H1 (cell line): Measurements from ENCODE around the gene UCKL1. TPM values are rescaled to one million over a fixed set of nuclear protein-coding genes. Genes with fewer than 3 reads are reported as not detected.

Experiments used
- CTCF ChIA-PET: fragments of 300-600 bp; sonication (Branson Sonifier 250); formaldehyde crosslinking; loops from one replicate; lab custom pipeline; 2021; ENCODE audit not compliant: partially characterized antibody; lab: Charles Lee
- POLR2A ChIA-PET: fragments of 300-600 bp; sonication (Branson Sonifier 250); formaldehyde crosslinking; loops from one replicate; lab custom pipeline; 2021; ENCODE audit warnings: inconsistent platforms; ENCODE audit not compliant: partially characterized antibody; lab: Charles Lee
- DNase-seq, 2 experiments: peaks; one replicate each; pipeline versions ENCODE4 v3.0.0 to v3.0.0-alpha.2; 2010 to 2022; ENCODE audit warnings: low spot score in 2 of 2, low read depth in 1 of 2, mixed read lengths in 1 of 2
- FAIRE-seq: peaks from 2 replicates; lab custom pipeline; 2011; peaks lifted over from hg19 to GRCh38; lab: Jason Lieb, UNC
- H2AFZ ChIP-seq: 2 replicates; pipeline ENCODE4 v1.8.1; 2012; ENCODE audit warnings: low read length, inconsistent platforms
- H2AK5ac ChIP-seq: 2 replicates; pipeline ENCODE4 v1.6.1; 2013; ENCODE audit warnings: low read depth, low read length
- H2BK120ac ChIP-seq: replicated peaks from 2 replicates; pipeline ENCODE3; 2013; ENCODE audit warnings: low read depth, low read length, inconsistent platforms
- H2BK12ac ChIP-seq: 2 replicates; pipeline ENCODE4 v1.6.1; 2013; ENCODE audit warnings: low read depth, low read length
- H2BK15ac ChIP-seq: 2 replicates; pipeline ENCODE4 v1.6.1; 2013; ENCODE audit warnings: low read length
- H2BK20ac ChIP-seq: 2 replicates; pipeline ENCODE4 v1.6.1; 2013; ENCODE audit warnings: low read length
- H2BK5ac ChIP-seq: 2 replicates; pipeline ENCODE4 v1.6.1; 2013; ENCODE audit warnings: low read depth, low read length
- H3K14ac ChIP-seq: 2 replicates; pipeline ENCODE4 v1.6.1; 2013; ENCODE audit warnings: inconsistent platforms; ENCODE audit not compliant: insufficient read length
- H3K18ac ChIP-seq: 2 replicates; pipeline ENCODE4 v1.6.1; 2013; ENCODE audit warnings: low read length; ENCODE audit errors: extremely low read depth
- H3K23ac ChIP-seq: 2 replicates; pipeline ENCODE4 v1.6.1; 2013; ENCODE audit warnings: inconsistent platforms; ENCODE audit not compliant: insufficient read length
- H3K23me2 ChIP-seq: 2 replicates; pipeline ENCODE4 v1.6.1; 2013; ENCODE audit warnings: low read depth, low read length
- H3K27ac ChIP-seq: 2 replicates; pipeline ENCODE4 v1.6.1; 2011; ENCODE audit warnings: low read depth, low read length, inconsistent platforms
- H3K27me3 ChIP-seq, 4 experiments: replicated peaks in 1 of 4; 1 replicate in 1 of 4; 2 replicates in 3 of 4; pipeline versions ENCODE4 v1.6.1 to v1.8.1; 2011 to 2013; ENCODE audit warnings: low read length in 3 of 4, mild to moderate bottlenecking in 3 of 4, inconsistent platforms in 2 of 4, mixed read lengths in 2 of 4, moderate library complexity in 1 of 4; ENCODE audit not compliant: control insufficient read depth in 3 of 4, insufficient read depth in 3 of 4; ENCODE audit errors: extremely low read depth in 1 of 4
- H3K36me3 ChIP-seq, 4 experiments: 2 replicates each; pipeline versions ENCODE4 v1.6.1 to v1.8.1; 2011 to 2013; ENCODE audit warnings: mild to moderate bottlenecking in 4 of 4, low read length in 3 of 4, moderate library complexity in 2 of 4, control low read depth in 1 of 4, inconsistent platforms in 1 of 4; ENCODE audit not compliant: insufficient read depth in 4 of 4, control insufficient read depth in 2 of 4
- H3K4ac ChIP-seq: replicated peaks from 2 replicates; pipeline ENCODE3; 2013; ENCODE audit warnings: low read length, low read depth, mixed read lengths, inconsistent platforms; ENCODE audit not compliant: insufficient read length
- H3K4me1 ChIP-seq, 4 experiments: replicated peaks in 1 of 4; 1 replicate in 1 of 4; 2 replicates in 3 of 4; pipeline versions ENCODE4 v1.6.1 to v1.8.1; 2011 to 2013; ENCODE audit warnings: low read length in 3 of 4, inconsistent platforms in 2 of 4, mixed read lengths in 1 of 4; ENCODE audit not compliant: insufficient read depth in 4 of 4, control insufficient read depth in 3 of 4
- H3K4me2 ChIP-seq, 2 experiments: 2 replicates each; pipeline versions ENCODE4 v1.6.1 to v1.8.1; 2011 to 2013; ENCODE audit warnings: low read depth in 2 of 2, low read length in 2 of 2, control low read depth in 1 of 2, inconsistent platforms in 1 of 2, mild to moderate bottlenecking in 1 of 2; ENCODE audit not compliant: insufficient read depth in 1 of 2
- H3K4me3 ChIP-seq, 4 experiments: fragments of 200-600, 300-600 bp in 1 of 4; sonication (generic), shearing (Covaris generic), sonication (Bioruptor Twin) in 1 of 4; 2 replicates each; pipeline versions ENCODE4 v1.5.1 to v1.8.1; 2011 to 2016; ENCODE audit warnings: low read length in 4 of 4, low read depth in 3 of 4, control low read depth in 2 of 4, inconsistent platforms in 2 of 4, mild to moderate bottlenecking in 2 of 4, mixed read lengths in 1 of 4, moderate library complexity in 1 of 4; ENCODE audit not compliant: insufficient read depth in 2 of 4; ENCODE audit errors: extremely low read depth in 1 of 4
- H3K56ac ChIP-seq: replicated peaks from 2 replicates; pipeline ENCODE3; 2013; ENCODE audit warnings: low read depth, mild to moderate bottlenecking, mixed read lengths, low read length, inconsistent platforms; ENCODE audit not compliant: insufficient read length
- H3K79me1 ChIP-seq: 2 replicates; pipeline ENCODE4 v1.6.1; 2013; ENCODE audit warnings: low read depth, low read length, control low read depth
- H3K79me2 ChIP-seq, 2 experiments: 2 replicates each; pipeline versions ENCODE4 v1.6.1 to v1.8.1; 2012 to 2013; ENCODE audit warnings: low read length in 2 of 2, mild to moderate bottlenecking in 2 of 2, inconsistent platforms in 1 of 2; ENCODE audit not compliant: insufficient read depth in 2 of 2, control insufficient read depth in 1 of 2
- H3K9ac ChIP-seq, 4 experiments: replicated peaks in 1 of 4; 1 replicate in 1 of 4; 2 replicates in 3 of 4; pipeline versions ENCODE4 v1.6.1 to v1.8.1; 2011 to 2013; ENCODE audit warnings: low read depth in 3 of 4, low read length in 3 of 4, control low read depth in 2 of 4, mild to moderate bottlenecking in 2 of 4, moderate library complexity in 2 of 4, inconsistent platforms in 1 of 4; ENCODE audit errors: extremely low read depth in 1 of 4
- H3K9me3 ChIP-seq, 2 experiments: 2 replicates each; pipeline versions ENCODE4 v1.6.1 to v1.8.1; 2012 to 2013; ENCODE audit warnings: mild to moderate bottlenecking in 2 of 2, moderate library complexity in 2 of 2, control low read depth in 1 of 2, inconsistent platforms in 1 of 2, low read depth in 1 of 2, low read length in 1 of 2, mixed read lengths in 1 of 2; ENCODE audit not compliant: insufficient read depth in 2 of 2
- H4K20me1 ChIP-seq, 2 experiments: replicated peaks in 1 of 2; 2 replicates each; pipeline versions ENCODE3 to v1.8.1; 2011 to 2013; ENCODE audit warnings: inconsistent platforms in 2 of 2, low read length in 2 of 2, mild to moderate bottlenecking in 1 of 2; ENCODE audit not compliant: insufficient read depth in 2 of 2, control insufficient read depth in 1 of 2
- H4K5ac ChIP-seq: 2 replicates; pipeline ENCODE4 v1.6.1; 2013; ENCODE audit warnings: low read length, low read depth, mixed read lengths, inconsistent platforms; ENCODE audit not compliant: insufficient read length
- H4K8ac ChIP-seq: 2 replicates; pipeline ENCODE4 v1.8.0; 2013; ENCODE audit warnings: mild to moderate bottlenecking, moderate library complexity, low read length, inconsistent platforms; ENCODE audit not compliant: insufficient read depth; ENCODE audit errors: extremely low read depth
- H4K91ac ChIP-seq: replicated peaks from 2 replicates; pipeline ENCODE3; 2013; ENCODE audit warnings: low read length, mixed read lengths, inconsistent platforms; ENCODE audit not compliant: insufficient read length
- ASH2L ChIP-seq: fragments of 200-600, 300-600 bp; sonication (generic); IDR thresholded peaks from one replicate; pipeline ENCODE4 v1.7.1; 2017; ENCODE audit warnings: low read length
- BCL11A ChIP-seq, 2 experiments: IDR thresholded peaks; one replicate each; pipeline ENCODE4 v1.6.1; 2011; ENCODE audit warnings: low read depth in 2 of 2, low read length in 2 of 2, mild to moderate bottlenecking in 2 of 2
- EGR1 ChIP-seq: IDR thresholded peaks from 2 replicates; pipeline ENCODE4 v1.6.1; 2011; ENCODE audit warnings: low read depth, low read length, borderline replicate concordance
- POLR2A ChIP-seq, 2 experiments: IDR thresholded peaks; 1 replicate in 1 of 2; 2 replicates in 1 of 2; pipeline ENCODE4 v1.6.1; 2011; ENCODE audit warnings: low read depth in 2 of 2, low read length in 2 of 2, mild to moderate bottlenecking in 2 of 2; ENCODE audit errors: control extremely low read depth in 1 of 2
- RFX5 ChIP-seq: IDR thresholded peaks from 2 replicates; pipeline ENCODE4 v1.6.1; 2011; ENCODE audit warnings: low read depth, low read length, improper control_type of control experiment, borderline replicate concordance
- RXRA ChIP-seq: IDR thresholded peaks from 2 replicates; pipeline ENCODE4 v1.6.1; 2011; ENCODE audit warnings: low read depth, mild to moderate bottlenecking, low read length, moderate library complexity; ENCODE audit not compliant: insufficient read depth
- SAP30 ChIP-seq: fragments of 300-600 bp; sonication (generic); IDR thresholded peaks from 2 replicates; pipeline ENCODE4 v1.7.1; 2012; ENCODE audit warnings: low read length, moderate library complexity, mild to moderate bottlenecking, inconsistent platforms; ENCODE audit not compliant: insufficient read depth, insufficient replicate concordance
- SIN3A ChIP-seq, 2 experiments: IDR thresholded peaks in 1 of 2; conservative IDR thresholded peaks in 1 of 2; 2 replicates each; pipeline ENCODE4 v1.6.1; 2011 to 2012; ENCODE audit warnings: low read length in 2 of 2, improper control_type of control experiment in 1 of 2, low read depth in 1 of 2, mild to moderate bottlenecking in 1 of 2
- SP2 ChIP-seq: IDR thresholded peaks from 2 replicates; pipeline ENCODE4 v1.6.1; 2012; ENCODE audit warnings: mild to moderate bottlenecking, low read length, inconsistent platforms
- SRF ChIP-seq: IDR thresholded peaks from 2 replicates; pipeline ENCODE4 v1.6.1; 2011; ENCODE audit warnings: mild to moderate bottlenecking, low read depth, low read length, moderate library complexity
- SUZ12 ChIP-seq: fragments of 200-600 bp; sonication (generic); IDR thresholded peaks from 2 replicates; pipeline ENCODE4 v1.6.1; 2012; ENCODE audit warnings: mild to moderate bottlenecking, inconsistent platforms, low read length, moderate library complexity, mixed read lengths
- WGBS, 2 experiments: shearing (Covaris generic) in 1 of 2; methylation state at CpG; one replicate each; pipeline versions ENCODE4 v1.1.6 to v1.1.7; 2013 to 2015; ENCODE audit warnings: low lambda C conversion rate in 2 of 2, mixed read lengths in 2 of 2, inconsistent platforms in 1 of 2, low coverage in 1 of 2, missing lambda C conversion rate in 1 of 2; ENCODE audit not compliant: insufficient replicate concordance in 2 of 2, insufficient coverage in 1 of 2, insufficient read length in 1 of 2; ENCODE audit errors: extremely low coverage in 1 of 2, missing lambda C conversion rate in 1 of 2; 5-methylcytosine and 5-hydroxymethylcytosine counted together
- polyA plus RNA-seq, 7 experiments: library from polyadenylated mRNA; depleted of rRNA in 3 of 7; stranded (reverse) in 5 of 7; unstranded in 2 of 7; fragments of >200 nt in 5 of 7; fragments of 200-250 nt in 2 of 7; gene quantifications; 1 replicate in 5 of 7; 2 replicates in 1 of 7; 4 replicates in 1 of 7; pipeline versions ENCODE4 v1.2.1 to v1.2.3, GENCODE V29; 2011 to 2013; ENCODE audit warnings: missing spikeins in 2 of 7, mixed read lengths in 2 of 7
- total RNA-seq: library from RNA; stranded (reverse); fragmentation: NEBNext Ultra II Directional; extraction: Animal tissue kit (Norgen Biotek cat#: 25700); gene quantifications from 2 replicates; pipeline ENCODE4 v1.2.1, GENCODE V29; 2021
- TF ChIP-seq, protein P1 (sequence below): IDR thresholded peaks from 2 replicates; pipeline ENCODE4 v1.6.1; 2011; ENCODE audit warnings: low read length, improper control_type of control experiment

UCKL1 gene
- total and polyA plus RNA-seq, 2 of the 8 experiments (the other 6 are each of a cell fraction or from before 2014, with no cell fraction given), result 36.5 to 91.2 TPM

GRCh38 chr20:63898882-63899558 lies 57.2 kb downstream of the UCKL1 start:
- no peak overlapping the region for H2BK12ac ChIP-seq
- H3K4ac ChIP-seq, result no peak overlapping the region
- H2BK120ac ChIP-seq, result no peak overlapping the region
- H3K4me1 ChIP-seq, result peaks cover 0 to 6% (median 4%) of the 10 kb centered on the region in 4 experiments; a peak in 4 of 7 replicates
- no peak overlapping the region for H2AFZ ChIP-seq
- H3K23me2 ChIP-seq, result peaks cover 3% of the 10 kb centered on the region; the same call in 1 of the 2 replicates
- H3K56ac ChIP-seq, result no peak overlapping the region
- no peak overlapping the region for H3K4me3 ChIP-seq
- WGBS, 2 experiments, result 93% methylated on average over 10 of the region's 10 CpGs; no CpG with 5 or more reads in 1 of the 2 experiments
- H3K79me1 ChIP-seq, result peaks cover 22% of the 10 kb centered on the region
- H3K23ac ChIP-seq, result no peak overlapping the region
- H3K27ac ChIP-seq, result no peak overlapping the region
- H4K8ac ChIP-seq, result no peak overlapping the region
- H3K9ac ChIP-seq, result no peak overlapping the region
- DNase-seq (no peak), FAIRE-seq (no peak)
- H3K18ac ChIP-seq, result no peak overlapping the region
- no peak overlapping the region for H2BK5ac ChIP-seq
- no peak overlapping the region for H2BK15ac ChIP-seq
- ChIA-PET CTCF (interaction anchor here (0.6 kb wide), 2 partner anchors 11 to 41 kb away, joined by 3 read pairs; no protein-coding TSS in a partner anchor), POLR2A (interaction anchor here (1.4 kb wide), 1 partner anchor 34 kb away, joined by 3 read pairs; the partner anchor contains the start of gene TPD52L2)
- no peak overlapping the region for H2AK5ac ChIP-seq
- peaks cover 4 to 17% of the 10 kb centered on the region in 2 experiments for H4K20me1 ChIP-seq
- H3K4me2 ChIP-seq, result no peak overlapping the region
- no peak overlapping the region for H3K14ac ChIP-seq
- peaks cover 3 to 58% of the 10 kb centered on the region in 2 experiments; a peak in 2 of 4 replicates for H3K79me2 ChIP-seq
- H4K5ac ChIP-seq, result no peak overlapping the region
- no peaks in the 10 kb centered on the region for H3K9me3 ChIP-seq
- no peak overlapping the region for H2BK20ac ChIP-seq
- H3K27me3 ChIP-seq, result no peaks in the 10 kb centered on the region
- no peak overlapping the region for H4K91ac ChIP-seq
- H3K36me3 ChIP-seq, result no peaks in the 10 kb centered on the region
- no peak for TF ChIP-seq SIN3A (conservative IDR thresholded peaks at IDR 0.05 in 1 of 2, IDR thresholded peaks at IDR 0.05 in 1 of 2; ENCODE audit: low read depth in 1 of 2, low read length in 2 of 2)
- no peak for TF ChIP-seq RXRA
- TF ChIP-seq SRF, result no peak
- no peak for TF ChIP-seq SP2
- TF ChIP-seq SUZ12, result no peak
- no peak for TF ChIP-seq SAP30
- TF ChIP-seq EGR1, result no peak
- TF ChIP-seq POLR2A (IDR thresholded peaks at IDR 0.05; ENCODE audit: control extremely low read depth in 1 of 2, low read depth in 2 of 2, low read length in 2 of 2), result no peak
- no peak for TF ChIP-seq ASH2L
- no peak for TF ChIP-seq BCL11A (IDR thresholded peaks at IDR 0.05; ENCODE audit: low read depth in 2 of 2, low read length in 2 of 2)
- no peak for TF ChIP-seq RFX5
- TF ChIP-seq, protein P1, sequence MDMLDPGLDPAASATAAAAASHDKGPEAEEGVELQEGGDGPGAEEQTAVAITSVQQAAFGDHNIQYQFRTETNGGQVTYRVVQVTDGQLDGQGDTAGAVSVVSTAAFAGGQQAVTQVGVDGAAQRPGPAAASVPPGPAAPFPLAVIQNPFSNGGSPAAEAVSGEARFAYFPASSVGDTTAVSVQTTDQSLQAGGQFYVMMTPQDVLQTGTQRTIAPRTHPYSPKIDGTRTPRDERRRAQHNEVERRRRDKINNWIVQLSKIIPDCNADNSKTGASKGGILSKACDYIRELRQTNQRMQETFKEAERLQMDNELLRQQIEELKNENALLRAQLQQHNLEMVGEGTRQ, result no peak
